A673 (cell line): Measurements from ENCODE around the gene PLOD2. TPM values are rescaled to one million over a fixed set of nuclear protein-coding genes. Genes with fewer than 3 reads are reported as not detected.

Experiments
- BruUV-seq: library from RNA; stranded (reverse); fragments of 400-500 nt; replicated peaks from 2 replicates; lab custom pipeline; 2021; lab: Mats Ljungman, UMichigan
- CTCF ChIA-PET: fragments of 300-600 bp; sonication (Branson Sonifier 250); formaldehyde crosslinking; loops from one replicate; lab custom pipeline; 2022; ENCODE audit warnings: antibody characterized with exemption; lab: Charles Lee
- POLR2A ChIA-PET: fragments of 300-600 bp; sonication (Branson Sonifier 250); formaldehyde crosslinking; loops from one replicate; lab custom pipeline; 2022; ENCODE audit warnings: antibody characterized with exemption; ENCODE audit not compliant: low non-redundant PET; lab: Charles Lee
- DNase-seq: peaks from one replicate; pipeline ENCODE4 v3.0.0-alpha.2; 2015; ENCODE audit warnings: low spot score
- H3K27ac ChIP-seq: fragments of 200-600 bp; sonication (generic); 2 replicates; pipeline ENCODE4 v1.5.1; 2016; ENCODE audit warnings: mixed run types, low read depth, mild to moderate bottlenecking, mixed read lengths, antibody characterized with exemption, low read length; ENCODE audit not compliant: poor library complexity, severe bottlenecking
- H3K27me3 ChIP-seq: fragments of 200-600 bp; sonication (generic); replicated peaks from 2 replicates; pipeline ENCODE4 v1.6.1; 2017; ENCODE audit warnings: mixed run types, low read depth, mild to moderate bottlenecking, mixed read lengths, antibody characterized with exemption, low read length; ENCODE audit not compliant: insufficient read depth, poor library complexity
- H3K36me3 ChIP-seq: fragments of 200-600 bp; sonication (generic); 2 replicates; pipeline ENCODE4 v1.6.1; 2016; ENCODE audit warnings: mixed run types, mild to moderate bottlenecking, mixed read lengths, antibody characterized with exemption, low read length; ENCODE audit not compliant: insufficient read depth, poor library complexity, severe bottlenecking
- H3K4me1 ChIP-seq: fragments of 200-600 bp; sonication (generic); 2 replicates; pipeline ENCODE4 v1.6.1; 2017; ENCODE audit warnings: mixed run types, mild to moderate bottlenecking, mixed read lengths, antibody characterized with exemption, low read length; ENCODE audit not compliant: insufficient read depth, poor library complexity, severe bottlenecking
- H3K4me3 ChIP-seq: fragments of 200-600 bp; sonication (generic); 2 replicates; pipeline ENCODE4 v1.5.1; 2016; ENCODE audit warnings: low read depth, mixed run types, mild to moderate bottlenecking, mixed read lengths, low read length; ENCODE audit not compliant: poor library complexity, severe bottlenecking
- H3K9me3 ChIP-seq: fragments of 200-600 bp; sonication (generic); 2 replicates; pipeline ENCODE4 v1.6.1; 2016; ENCODE audit warnings: mixed run types, low read depth, mild to moderate bottlenecking, mixed read lengths, antibody characterized with exemption, low read length; ENCODE audit not compliant: poor library complexity, severe bottlenecking
- CTCF ChIP-seq: fragments of 300-800, 200-600 bp; sonication (generic); conservative IDR thresholded peaks from 2 replicates; pipeline ENCODE4 v1.5.1; 2017; ENCODE audit warnings: low read depth, mild to moderate bottlenecking, antibody characterized with exemption, low read length, moderate library complexity, mixed read lengths
- EZH2 ChIP-seq: fragments of 200-600 bp; sonication (generic); IDR thresholded peaks from 2 replicates; pipeline ENCODE4 v1.6.1; 2017; ENCODE audit warnings: borderline replicate concordance, low read depth, mild to moderate bottlenecking, mixed read lengths, antibody characterized with exemption, low read length; ENCODE audit not compliant: poor library complexity, severe bottlenecking
- intact Hi-C: fragments of 100-400 bp; cut with micrococcal nuclease; formaldehyde crosslinking; loops from one replicate; pipeline ENCODE4 v1.10.0; 2022; ENCODE audit not compliant: unreplicated experiment
- total RNA-seq: library from RNA; stranded (reverse); gene quantifications from 2 replicates; pipeline ENCODE4 v1.2.3, GENCODE V29; 2021

The PLOD2 gene
- total RNA-seq, 1 experiment from 2014 or later, result 34.6 TPM

DNA sequence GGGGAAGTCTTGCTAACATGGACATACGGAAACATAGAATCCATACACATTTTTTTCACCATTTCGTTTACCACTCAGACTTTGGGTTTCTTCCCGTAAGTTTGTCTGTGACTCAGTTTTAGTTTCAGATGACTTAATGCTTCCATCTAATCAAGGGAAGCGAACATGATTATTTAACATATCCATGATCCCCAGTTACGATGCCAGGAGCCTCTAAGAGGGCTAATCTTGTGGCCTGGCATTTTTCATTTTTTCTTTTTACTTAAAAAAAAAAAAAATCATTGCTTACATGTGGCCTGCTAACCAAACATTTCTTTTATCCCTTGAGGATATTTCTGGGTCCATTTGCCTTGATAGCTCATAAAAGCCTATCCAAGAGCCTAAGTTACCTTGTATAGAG is 20.2 kb upstream of the PLOD2 start:
- Histone ChIP-seq H3K4me1 (peaks cover 9% of the 10 kb centered on the region), H3K9me3 (no peaks in the 10 kb centered on the region), H3K4me3 (no peak overlapping the region), H3K27ac (no peak overlapping the region), H3K27me3 (no peaks in the 10 kb centered on the region), H3K36me3 (no peaks in the 10 kb centered on the region)
- no TSS peak for BruUV-seq
- no peak for DNase-seq
- intact Hi-C loops, result loop anchor here (2.0 kb wide), 1 partner anchor 408 kb away; no protein-coding TSS in a partner anchor
- CTCF ChIA-PET, result no interaction called here
- POLR2A ChIA-PET, result no interaction called here
- TF ChIP-seq EZH2 (no peak), CTCF (no peak)

- ChIA-PET POLR2A (no interaction called here), CTCF (no interaction called here)
- H3K4me1 ChIP-seq, result peaks cover 9% of the 10 kb centered on the region
- no peaks in the 10 kb centered on the region for H3K36me3 ChIP-seq
- H3K4me3 ChIP-seq, result no peak overlapping the region
- no peak for TF ChIP-seq CTCF
- TF ChIP-seq EZH2, result no peak
- H3K27me3 ChIP-seq, result no peaks in the 10 kb centered on the region
- no peak overlapping the region for H3K27ac ChIP-seq
- DNase-seq, result no peak
- H3K9me3 ChIP-seq, result no peaks in the 10 kb centered on the region
- intact Hi-C loops, result loop anchor here (2.0 kb wide), 1 partner anchor 408 kb away; no protein-coding TSS in a partner anchor
- BruUV-seq, result no TSS peak
These were observed 19.4 kb upstream of the PLOD2 start for GRCh38 chr3:146180376-146180775.

DNA sequence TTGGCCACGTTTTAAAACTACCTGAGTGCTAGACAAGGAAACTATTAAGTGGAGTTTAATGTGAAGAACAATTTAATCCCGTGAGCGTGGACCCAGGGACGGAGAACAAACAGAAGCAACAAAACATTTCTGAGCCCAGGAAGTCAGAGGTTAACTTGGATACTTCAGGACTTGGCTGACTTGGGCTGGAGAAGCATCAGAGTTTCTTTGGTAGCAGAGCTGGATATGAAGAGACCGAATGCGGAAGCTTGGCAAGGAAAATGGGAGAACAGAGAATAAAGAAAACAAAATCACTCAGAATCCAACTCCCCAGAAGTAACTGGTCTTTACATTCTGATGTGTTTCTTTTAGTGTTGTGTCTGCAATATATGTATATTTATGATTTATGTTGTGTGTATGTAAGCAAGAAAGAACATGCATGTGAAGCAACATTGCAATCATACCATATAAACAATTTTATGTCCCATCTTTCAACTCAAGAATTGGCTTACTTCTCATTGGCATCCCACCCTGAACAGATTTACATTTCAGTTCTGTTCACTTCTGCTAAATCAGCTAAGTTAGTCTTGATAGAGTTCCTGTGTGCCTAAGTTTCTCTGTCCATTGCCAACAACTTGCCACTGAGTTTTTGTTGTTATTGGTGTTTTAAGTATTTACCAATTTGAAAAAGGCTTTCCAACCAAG is 17.2 kb upstream of the PLOD2 start:
- intact Hi-C loops, result no loop called here
- POLR2A ChIA-PET, result no interaction called here
- no peaks in the 10 kb centered on the region for H3K9me3 ChIP-seq
- BruUV-seq, result no TSS peak
- CTCF ChIA-PET, result no interaction called here
- no peaks in the 10 kb centered on the region for H3K27me3 ChIP-seq
- no peak for DNase-seq
- no peaks in the 10 kb centered on the region for H3K4me1 ChIP-seq
- H3K27ac ChIP-seq, result no peak overlapping the region
- TF ChIP-seq CTCF, result no peak
- no peak for TF ChIP-seq EZH2
- H3K36me3 ChIP-seq, result no peaks in the 10 kb centered on the region
- no peak overlapping the region for H3K4me3 ChIP-seq
